Measurements from ENCODE around the gene RNF41. TPM values are rescaled to one million over a fixed set of nuclear protein-coding genes. Genes with fewer than 3 reads are reported as not detected.
A peak's percentile ranks its signal among the peaks of the same experiment; 100 is the strongest.

The RNF41 gene
- total RNA-seq, 2 experiments from 2014 or later = 23.4 to 27.4 TPM

- DNase-seq = no peak
- intact Hi-C loops (cut with micrococcal nuclease) = no loop called here
- TF ChIP-seq CTCF (IDR thresholded peaks at IDR 0.05) = no peak
- peak; percentile 62 for ATAC-seq
- Mint-ChIP-seq H3K36me3 (ENCODE audit: low read depth) (peaks cover 33% of the 10 kb centered on the region), H3K4me3 (no peak overlapping the region), H3K27me3 (no peaks in the 10 kb centered on the region), H3K27ac (no peak overlapping the region), H3K9me3 (no peaks in the 10 kb centered on the region), H3K4me1 (ENCODE audit: low read depth) (no peaks in the 10 kb centered on the region)
- CTCF ChIA-PET = interaction anchor here (1.5 kb wide), 1 partner anchor 53 kb away, joined by 3 read pairs; no protein-coding TSS in a partner anchor
- POLR2A ChIA-PET = interaction anchor here (0.6 to 1.2 kb wide), 3 partner anchors 10 to 15 kb away, joined by 3 to 6 read pairs (median 4); partner anchors contain the start of gene RNF41
Observed at GRCh38 chr12:56212361-56212760, 9.4 kb downstream of the RNF41 start.

- TF ChIP-seq CTCF (IDR thresholded peaks at IDR 0.05) = no peak
- Mint-ChIP-seq H3K27ac (no peak overlapping the region), H3K27me3 (no peaks in the 10 kb centered on the region), H3K4me1 (ENCODE audit: low read depth) (peaks cover 2% of the 10 kb centered on the region), H3K4me3 (no peak overlapping the region), H3K36me3 (ENCODE audit: low read depth) (peaks cover 28% of the 10 kb centered on the region), H3K9me3 (no peaks in the 10 kb centered on the region)
- CTCF ChIA-PET = interaction anchor here (0.8 to 10.0 kb wide), 8 partner anchors 9 to 256 kb away, joined by 3 to 87 read pairs (median 8); partner anchors contain the start of genes RNF41, SMARCC2 and ZC3H10
- ATAC-seq = no peak
- intact Hi-C loops (cut with micrococcal nuclease) = no loop called here
- POLR2A ChIA-PET = interaction anchor here (0.6 to 1.3 kb wide), 3 partner anchors 12 to 19 kb away, joined by 3 to 4 read pairs (median 4); partner anchors contain the start of genes RNF41 and SMARCC2
- DNase-seq = no peak
Observed at GRCh38 chr12:56208006-56208405, 13.7 kb downstream of the RNF41 start.

GRCh38 chr12:56206452-56207166 lies 15.1 kb downstream of the RNF41 start:
- DNase-seq = peak; percentile 67
- Mint-ChIP-seq H3K27ac (no peak overlapping the region), H3K4me3 (no peak overlapping the region), H3K9me3 (no peaks in the 10 kb centered on the region), H3K4me1 (ENCODE audit: low read depth) (peaks cover 4% of the 10 kb centered on the region), H3K27me3 (no peaks in the 10 kb centered on the region), H3K36me3 (ENCODE audit: low read depth) (peaks cover 27% of the 10 kb centered on the region)
- CTCF ChIA-PET = interaction anchor here (0.6 to 10.0 kb wide), 20 partner anchors 9 to 257 kb away, joined by 3 to 87 read pairs (median 5); partner anchors contain the start of genes ANKRD52, COQ10A, RNF41 and SMARCC2
- TF ChIP-seq CTCF (IDR thresholded peaks at IDR 0.05) = peak; percentile 36
- POLR2A ChIA-PET = interaction anchor here (1.2 to 1.7 kb wide), 3 partner anchors 8 to 48 kb away, joined by 3 to 5 read pairs (median 4); partner anchors contain the start of gene SMARCC2
- ATAC-seq = peak; percentile 80
- intact Hi-C loops (cut with micrococcal nuclease) = no loop called here

- POLR2A ChIA-PET = interaction anchor here (0.7 to 1.7 kb wide), 4 partner anchors 13 to 256 kb away, joined by 3 to 7 read pairs (median 4); partner anchors contain the start of gene RNF41
- CTCF ChIA-PET = interaction anchor here (1.0 to 10.0 kb wide), 15 partner anchors 9 to 258 kb away, joined by 3 to 87 read pairs (median 6); partner anchors contain the start of genes ANKRD52, COQ10A, RNF41 and SMARCC2
- Mint-ChIP-seq H3K9me3 (no peaks in the 10 kb centered on the region), H3K27me3 (no peaks in the 10 kb centered on the region), H3K4me1 (ENCODE audit: low read depth) (peaks cover 4% of the 10 kb centered on the region), H3K36me3 (ENCODE audit: low read depth) (peaks cover 23% of the 10 kb centered on the region), H3K4me3 (no peak overlapping the region), H3K27ac (no peak overlapping the region)
- TF ChIP-seq CTCF (IDR thresholded peaks at IDR 0.05) = no peak
- peak; percentile 45 for ATAC-seq
- intact Hi-C loops (cut with micrococcal nuclease) = no loop called here
- no peak for DNase-seq
Observed at GRCh38 chr12:56205445-56205844, 16.3 kb downstream of the RNF41 start.

Measured in activated CD8-positive, alpha-beta T cell treated with anti-CD3 and anti-CD28 coated beads for 36 hours (primary cell).